Stomach (tissue), 4 donors: ENCODE measurements around the gene TMEM238L.

ENCODE experiments used
- POLR2AphosphoS5 ChIP-seq, 3 donors: sonication (generic); formaldehyde crosslinking; IDR thresholded peaks; one replicate each; pipeline ENCODE4 v1.6.1; 2016; ENCODE audit warnings: antibody characterized with exemption in 3 of 3
- TF ChIP-seq, protein P1 (sequence below), 7 experiments: fragments of 450-650 bp in 4 of 7; fragments of 200-600 bp in 3 of 7; sonication (generic) in 3 of 7; IDR thresholded peaks; one replicate each; pipeline ENCODE4 v1.5.1; 2016 to 2019; ENCODE audit warnings: antibody characterized with exemption in 7 of 7, control low read depth in 2 of 7, mild to moderate bottlenecking in 1 of 7

DNA sequence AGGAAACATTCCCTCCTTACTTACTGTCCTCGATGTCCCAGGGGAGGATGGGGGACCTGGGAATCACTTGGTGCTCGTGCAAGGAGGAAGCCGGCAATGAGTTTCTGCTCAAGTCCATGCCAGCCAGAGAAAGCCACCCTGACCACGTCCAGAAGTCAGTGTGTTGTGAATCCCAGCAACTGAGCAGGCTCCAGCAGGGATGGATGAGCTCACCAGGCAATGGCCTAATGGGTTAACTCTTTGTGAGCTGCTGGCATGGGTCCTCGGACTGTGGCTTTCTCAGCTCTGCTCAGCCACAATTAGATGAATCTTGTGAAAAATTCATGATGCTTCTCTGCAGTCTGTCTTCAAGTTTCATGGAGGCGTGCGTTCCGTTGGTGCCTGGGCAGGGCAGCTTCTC lies 34.0 kb upstream of the TMEM238L start, which contains the start of gene PIRT:
- no peak for TF ChIP-seq POLR2AphosphoS5 (IDR thresholded peaks at IDR 0.05)
- TF ChIP-seq, protein P1, sequence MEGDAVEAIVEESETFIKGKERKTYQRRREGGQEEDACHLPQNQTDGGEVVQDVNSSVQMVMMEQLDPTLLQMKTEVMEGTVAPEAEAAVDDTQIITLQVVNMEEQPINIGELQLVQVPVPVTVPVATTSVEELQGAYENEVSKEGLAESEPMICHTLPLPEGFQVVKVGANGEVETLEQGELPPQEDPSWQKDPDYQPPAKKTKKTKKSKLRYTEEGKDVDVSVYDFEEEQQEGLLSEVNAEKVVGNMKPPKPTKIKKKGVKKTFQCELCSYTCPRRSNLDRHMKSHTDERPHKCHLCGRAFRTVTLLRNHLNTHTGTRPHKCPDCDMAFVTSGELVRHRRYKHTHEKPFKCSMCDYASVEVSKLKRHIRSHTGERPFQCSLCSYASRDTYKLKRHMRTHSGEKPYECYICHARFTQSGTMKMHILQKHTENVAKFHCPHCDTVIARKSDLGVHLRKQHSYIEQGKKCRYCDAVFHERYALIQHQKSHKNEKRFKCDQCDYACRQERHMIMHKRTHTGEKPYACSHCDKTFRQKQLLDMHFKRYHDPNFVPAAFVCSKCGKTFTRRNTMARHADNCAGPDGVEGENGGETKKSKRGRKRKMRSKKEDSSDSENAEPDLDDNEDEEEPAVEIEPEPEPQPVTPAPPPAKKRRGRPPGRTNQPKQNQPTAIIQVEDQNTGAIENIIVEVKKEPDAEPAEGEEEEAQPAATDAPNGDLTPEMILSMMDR (IDR thresholded peaks at IDR 0.05) = no peak
